T-helper 1 cell treated with Interleukin-12 subunit alpha and Interleukin-12 subunit beta and Interleukin-4 antibody, amounts not matched to agents 30 μg/mL and 1 μg/mL, for 36 hours (primary cell): ENCODE data around the gene IPO13.
A peak's percentile ranks its signal among the peaks of the same experiment; 100 is the strongest.

Experiments used
- H3K27ac Mint-ChIP-seq: one replicate; pipeline ENCODE4 v1.8.0; 2021; ENCODE audit warnings: mild to moderate bottlenecking, mixed read lengths
- H3K27me3 Mint-ChIP-seq: one replicate; pipeline ENCODE4 v1.8.0; 2021; ENCODE audit warnings: low read depth, mixed read lengths
- H3K36me3 Mint-ChIP-seq: one replicate; pipeline ENCODE4 v1.8.0; 2021; ENCODE audit warnings: low read depth, mixed read lengths
- H3K4me1 Mint-ChIP-seq: one replicate; pipeline ENCODE4 v1.8.0; 2021; ENCODE audit warnings: low read depth, mixed read lengths
- H3K4me3 Mint-ChIP-seq: one replicate; pipeline ENCODE4 v1.8.0; 2021; ENCODE audit warnings: mild to moderate bottlenecking, moderate library complexity, mixed read lengths
- H3K9me3 Mint-ChIP-seq: one replicate; pipeline ENCODE4 v1.8.0; 2021; ENCODE audit warnings: mixed read lengths

IPO13 gene

GRCh38 chr1:43991476-43992231 is 44.9 kb downstream of the IPO13 start, which contains the start of gene CCDC24:
TSS of gene CCDC24 (plus strand) at chr1:43991599. CDS start at chr1:43991879, 280 bp downstream.
- Mint-ChIP-seq H3K27ac (peak within 1 kb of the TSS; percentile 85), H3K4me1 (peaks cover 11% of the 10 kb centered on the region), H3K36me3 (no peaks in the 10 kb centered on the region), H3K9me3 (no peaks in the 10 kb centered on the region), H3K4me3 (peak within 1 kb of the TSS; percentile 94), H3K27me3 (no peaks in the 10 kb centered on the region)

DNA sequence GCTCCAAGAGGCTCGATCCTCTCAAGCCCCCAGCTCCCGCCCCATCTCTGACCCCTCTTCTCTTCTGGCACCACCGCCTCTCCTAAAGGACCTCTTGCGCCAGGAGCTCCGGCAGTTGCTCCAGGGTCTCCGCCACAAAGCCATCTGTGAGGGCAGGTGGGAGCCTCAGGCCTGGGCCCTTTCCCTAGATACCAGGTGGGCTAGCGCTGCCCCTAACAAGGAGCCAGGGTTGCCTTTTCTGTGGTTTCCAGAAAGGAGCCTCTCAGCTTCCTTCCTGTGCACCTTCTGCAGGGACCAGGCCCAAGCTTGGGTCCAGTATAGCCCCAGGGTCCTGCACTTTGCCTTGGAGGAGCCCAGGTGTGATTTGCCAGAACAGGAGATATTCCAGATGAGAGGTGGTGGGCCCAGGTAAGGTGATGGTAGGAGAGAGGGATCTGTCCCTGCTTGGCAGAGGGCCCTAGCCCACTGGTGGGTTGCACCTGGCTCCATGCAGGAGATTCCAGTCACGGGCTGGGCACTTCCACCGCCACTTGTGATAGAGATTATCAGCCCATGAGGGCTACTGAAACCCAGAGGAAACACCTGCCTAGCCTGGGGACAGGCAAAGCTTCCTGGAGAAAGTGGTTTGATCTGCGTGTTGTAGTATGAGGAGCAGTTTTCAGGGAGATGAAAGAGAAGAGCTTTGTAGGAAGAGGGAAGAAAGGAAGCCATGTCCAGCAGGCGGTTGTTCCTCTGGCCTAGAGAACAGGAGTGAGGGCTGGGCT is 45.7 kb downstream of the IPO13 start:
- Mint-ChIP-seq H3K9me3 (no peaks in the 10 kb centered on the region), H3K27ac (no peak overlapping the region)

DNA sequence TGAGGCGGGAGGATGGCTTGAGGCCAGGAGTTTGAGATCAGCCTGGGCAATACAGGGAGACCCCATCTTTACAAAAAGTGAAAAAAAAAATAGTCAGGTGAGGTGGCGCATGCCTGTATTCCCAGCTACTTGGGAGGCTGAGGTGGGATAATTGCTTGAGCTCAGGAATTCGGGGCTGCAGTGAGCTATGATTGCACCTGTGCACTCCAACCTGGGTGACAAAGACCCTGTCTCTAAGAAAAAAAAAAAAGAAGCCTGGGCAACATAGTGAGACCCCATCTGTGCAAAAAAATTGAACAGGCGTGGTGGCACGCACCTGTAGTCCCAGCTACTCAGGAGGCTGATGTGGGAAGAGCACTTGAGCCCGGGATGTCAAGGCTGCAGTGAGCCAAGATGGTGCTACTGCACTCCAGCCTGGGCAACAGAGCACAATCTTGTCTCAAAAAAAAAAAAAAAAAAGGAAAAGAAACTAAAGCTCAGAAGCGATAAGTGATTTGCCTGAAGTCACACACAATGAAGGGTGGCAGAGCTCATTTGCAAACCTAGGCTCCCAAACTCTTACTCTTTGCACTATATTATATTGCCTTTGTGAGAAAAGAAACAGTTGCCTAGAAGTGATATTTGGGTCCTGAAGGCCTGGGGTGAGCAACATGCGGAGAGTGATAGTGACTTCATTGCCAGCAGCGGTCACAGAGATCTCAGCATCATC is 46.6 kb downstream of the IPO13 start:
- Mint-ChIP-seq H3K27me3 (no peaks in the 10 kb centered on the region), H3K27ac (no peak overlapping the region), H3K4me3 (no peak overlapping the region), H3K4me1 (peaks cover 11% of the 10 kb centered on the region), H3K36me3 (no peaks in the 10 kb centered on the region), H3K9me3 (no peaks in the 10 kb centered on the region)

More for the DNA sequence above, 45.7 kb downstream of the IPO13 start:
- Mint-ChIP-seq H3K4me3 (peak overlapping the region; percentile 94), H3K36me3 (no peaks in the 10 kb centered on the region), H3K27me3 (no peaks in the 10 kb centered on the region), H3K4me1 (peaks cover 11% of the 10 kb centered on the region)

- no peaks in the 10 kb centered on the region for H3K27me3 Mint-ChIP-seq
- peaks cover 12% of the 10 kb centered on the region for H3K4me1 Mint-ChIP-seq
- no peaks in the 10 kb centered on the region for H3K9me3 Mint-ChIP-seq
- no peaks in the 10 kb centered on the region for H3K36me3 Mint-ChIP-seq
- no peak overlapping the region for H3K27ac Mint-ChIP-seq
- no peak overlapping the region for H3K4me3 Mint-ChIP-seq
Observed at GRCh38 chr1:43994071-43994470, 47.3 kb downstream of the IPO13 start.

DNA sequence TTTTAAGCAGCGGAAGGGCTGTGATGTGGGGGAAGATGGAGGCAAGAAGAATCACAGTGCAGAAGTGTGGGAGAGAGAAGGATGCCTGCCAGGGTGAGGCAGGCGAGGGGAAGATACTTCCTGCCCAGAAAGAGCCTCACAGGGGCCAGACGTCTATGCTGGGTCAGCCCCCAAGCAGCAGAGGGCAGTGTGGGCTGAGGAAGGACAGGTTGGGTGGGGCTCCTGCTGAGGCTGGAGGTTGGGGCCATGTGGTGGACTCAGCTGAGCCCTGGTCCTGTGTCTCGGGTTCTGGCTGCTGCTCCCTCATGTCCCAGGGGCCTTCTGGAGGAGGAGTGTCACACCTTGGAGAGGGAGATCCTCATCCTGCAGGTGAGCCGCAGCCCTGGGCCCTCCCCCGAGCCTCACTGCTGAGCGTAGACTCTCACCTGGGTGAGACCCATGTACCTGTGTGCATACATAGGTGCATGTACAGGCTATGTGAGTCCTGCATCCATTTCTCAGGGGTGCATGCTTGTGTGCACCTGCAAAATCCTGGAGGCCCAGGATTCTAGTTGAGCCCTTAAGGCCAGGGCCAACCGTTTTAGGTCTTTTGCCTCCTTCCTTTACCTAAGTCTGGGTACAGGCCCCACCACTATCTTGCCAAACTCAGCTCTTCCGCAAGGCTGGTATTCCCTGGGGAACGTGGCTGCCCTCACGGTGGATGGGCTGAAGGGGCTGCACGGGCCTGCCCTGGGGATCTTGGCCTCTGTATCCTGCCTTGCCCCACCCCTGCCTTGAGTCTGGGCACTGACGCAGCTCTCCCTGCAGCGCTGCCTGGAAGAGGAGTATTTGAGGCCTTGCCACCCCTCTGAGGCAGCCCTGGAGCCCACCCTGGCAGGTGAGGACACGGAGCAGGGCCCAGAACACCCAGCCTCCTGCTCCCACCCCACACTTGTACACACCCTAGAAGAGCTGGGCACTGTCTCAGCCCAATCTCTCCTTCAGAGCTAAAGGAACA is 48.3 kb downstream of the IPO13 start:
- Mint-ChIP-seq H3K4me3 (no peak overlapping the region), H3K27me3 (no peaks in the 10 kb centered on the region), H3K27ac (no peak overlapping the region), H3K4me1 (peaks cover 12% of the 10 kb centered on the region), H3K36me3 (no peaks in the 10 kb centered on the region), H3K9me3 (no peaks in the 10 kb centered on the region)

- Mint-ChIP-seq H3K9me3 (no peaks in the 10 kb centered on the region), H3K4me3 (no peak overlapping the region), H3K27me3 (no peaks in the 10 kb centered on the region), H3K4me1 (peaks cover 12% of the 10 kb centered on the region), H3K36me3 (no peaks in the 10 kb centered on the region), H3K27ac (no peak overlapping the region)
Observed at GRCh38 chr1:43995984-43996732, 49.4 kb downstream of the IPO13 start.

DNA sequence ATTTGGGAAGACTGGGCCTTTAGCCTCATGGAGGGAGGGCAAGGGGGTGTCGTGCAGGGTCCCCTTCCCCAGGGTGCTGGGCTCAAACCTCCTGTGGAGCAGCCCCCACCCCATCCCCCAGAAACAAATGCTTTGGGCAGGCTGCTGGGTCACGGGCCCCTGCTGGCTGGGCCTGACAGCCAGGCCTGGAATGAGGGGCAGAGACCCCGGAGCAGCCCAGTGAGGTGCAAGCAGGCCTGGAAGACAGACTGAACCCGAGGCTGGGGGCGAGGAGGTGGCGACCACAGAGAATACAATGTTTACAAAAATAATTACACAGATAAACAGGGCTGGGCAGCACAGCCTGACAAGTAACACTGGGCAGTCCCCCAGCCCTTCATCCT is 50.0 kb downstream of the IPO13 start:
- Mint-ChIP-seq H3K27ac (no peak overlapping the region), H3K9me3 (no peaks in the 10 kb centered on the region)

DNA sequence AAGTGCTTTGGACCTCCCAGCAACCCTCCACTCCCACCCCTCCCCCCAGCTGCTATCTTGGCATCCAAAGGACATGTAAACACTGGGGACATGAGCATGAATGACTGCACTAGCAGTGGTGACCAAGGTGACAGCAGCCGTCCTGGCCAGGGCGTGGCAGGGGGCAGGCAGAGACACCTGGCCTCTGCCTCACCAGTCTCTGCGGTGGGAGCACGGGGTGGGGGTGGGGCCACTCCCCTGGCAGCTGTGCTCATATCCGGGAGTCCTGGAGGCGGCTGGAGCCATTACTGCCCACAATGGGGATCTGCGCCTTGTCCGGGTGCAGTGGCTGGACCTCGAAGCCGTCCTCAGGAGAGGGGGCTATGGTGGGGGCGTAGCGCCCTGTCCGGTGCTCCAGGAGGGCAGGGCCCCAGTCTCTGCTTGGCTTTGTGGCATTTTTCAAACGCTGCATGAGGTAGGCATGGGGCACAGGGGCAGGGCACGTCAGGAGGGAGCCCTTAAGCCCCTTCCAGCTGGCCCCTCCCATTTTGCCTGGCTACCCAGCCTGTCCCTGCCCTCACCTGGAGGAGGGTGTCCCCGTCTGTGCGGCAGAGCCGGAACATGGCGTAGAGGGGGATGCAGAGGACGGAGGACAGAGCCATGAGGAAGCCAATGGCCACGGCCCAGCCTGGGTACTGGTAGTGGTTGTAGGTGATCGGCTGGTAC is 50.7 kb downstream of the IPO13 start:
- peaks cover 8% of the 10 kb centered on the region for H3K4me1 Mint-ChIP-seq
- no peak overlapping the region for H3K4me3 Mint-ChIP-seq
- H3K27ac Mint-ChIP-seq, result no peak overlapping the region
- no peaks in the 10 kb centered on the region for H3K27me3 Mint-ChIP-seq
- H3K36me3 Mint-ChIP-seq, result no peaks in the 10 kb centered on the region
- H3K9me3 Mint-ChIP-seq, result no peaks in the 10 kb centered on the region

More for the DNA sequence above, 50.0 kb downstream of the IPO13 start:
- Mint-ChIP-seq H3K4me1 (peaks cover 12% of the 10 kb centered on the region), H3K27me3 (no peaks in the 10 kb centered on the region), H3K36me3 (no peaks in the 10 kb centered on the region), H3K4me3 (no peak overlapping the region)

DNA sequence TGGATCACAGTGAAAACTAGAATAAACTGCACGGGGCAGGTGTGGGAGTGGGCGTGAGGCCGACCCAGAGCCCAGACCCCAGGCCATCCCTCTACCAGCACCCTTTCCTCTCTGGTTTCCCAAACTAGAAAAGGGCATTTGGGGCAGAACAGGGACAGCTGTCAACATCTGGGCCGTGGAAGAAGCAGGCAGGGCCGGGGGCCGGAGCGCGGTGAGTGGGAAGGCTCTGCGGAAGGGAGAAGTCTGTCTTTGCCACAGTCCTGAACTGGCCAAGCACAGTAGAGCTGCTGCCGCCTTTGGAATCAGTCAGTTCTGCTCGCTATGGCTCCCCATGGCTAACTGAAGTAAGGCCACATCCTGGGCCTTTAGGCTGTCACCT is 51.2 kb downstream of the IPO13 start:
- Mint-ChIP-seq H3K27ac (no peak overlapping the region), H3K9me3 (no peaks in the 10 kb centered on the region), H3K36me3 (no peaks in the 10 kb centered on the region), H3K4me1 (peaks cover 3% of the 10 kb centered on the region), H3K4me3 (no peak overlapping the region), H3K27me3 (no peaks in the 10 kb centered on the region)

DNA sequence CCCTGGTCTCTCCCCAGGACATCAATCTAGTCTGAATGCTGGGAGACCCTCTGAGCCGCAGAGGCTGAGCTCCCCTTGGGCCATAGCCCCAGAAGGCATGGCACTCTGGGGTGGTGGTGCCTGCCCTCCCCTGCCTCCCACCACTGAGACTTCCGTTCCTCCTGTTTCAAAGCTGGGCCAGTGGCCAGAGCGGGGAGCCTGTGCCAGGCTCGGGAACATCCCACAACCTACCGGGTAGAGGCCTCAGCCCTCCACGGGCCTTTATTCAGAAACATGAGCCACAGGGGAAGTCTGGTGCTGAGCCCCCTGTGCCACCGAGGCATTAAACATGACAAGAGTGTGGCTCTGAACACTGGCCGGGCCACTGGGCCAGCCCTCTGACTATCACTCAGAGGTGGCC is 52.7 kb downstream of the IPO13 start:
- no peaks in the 10 kb centered on the region for H3K27me3 Mint-ChIP-seq

DNA sequence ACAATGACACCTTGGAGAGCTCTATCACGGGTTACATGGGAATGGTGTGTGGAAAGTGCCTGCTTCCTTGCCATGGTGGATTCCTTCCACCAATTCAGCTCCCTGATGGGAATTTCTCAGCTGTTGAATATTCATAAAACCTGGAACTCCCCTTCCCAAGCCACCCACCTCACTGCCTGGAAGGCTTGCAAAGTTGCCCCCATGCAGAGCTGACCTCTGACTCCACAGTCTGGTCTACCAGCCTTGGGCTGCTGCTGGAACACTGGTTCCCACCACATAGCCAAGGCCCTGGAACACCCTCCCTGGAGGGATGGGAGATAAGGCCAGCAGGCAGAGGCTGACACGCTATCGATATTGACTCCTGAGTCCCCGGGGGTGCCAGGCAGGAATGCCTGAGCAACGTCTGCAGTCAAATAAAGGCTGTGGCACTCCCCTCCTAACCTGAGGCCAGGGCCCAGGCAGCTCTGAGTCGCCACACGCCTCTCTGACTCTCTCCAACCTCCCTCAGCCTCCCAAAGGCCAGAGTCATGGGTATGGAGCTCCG is 53.4 kb downstream of the IPO13 start:
- Mint-ChIP-seq H3K27me3 (no peaks in the 10 kb centered on the region), H3K4me3 (no peak overlapping the region), H3K9me3 (no peaks in the 10 kb centered on the region), H3K4me1 (peaks cover 1% of the 10 kb centered on the region), H3K36me3 (no peaks in the 10 kb centered on the region), H3K27ac (no peak overlapping the region)

More for the DNA sequence above, 52.7 kb downstream of the IPO13 start:
- Mint-ChIP-seq H3K4me1 (peaks cover 1% of the 10 kb centered on the region), H3K9me3 (no peaks in the 10 kb centered on the region), H3K4me3 (no peak overlapping the region), H3K36me3 (no peaks in the 10 kb centered on the region), H3K27ac (no peak overlapping the region)

GRCh38 chr1:44002165-44002564 is 55.4 kb downstream of the IPO13 start:
- H3K27me3 Mint-ChIP-seq, result no peaks in the 10 kb centered on the region
- no peaks in the 10 kb centered on the region for H3K9me3 Mint-ChIP-seq
- H3K4me1 Mint-ChIP-seq, result peaks cover 8% of the 10 kb centered on the region
- no peak overlapping the region for H3K4me3 Mint-ChIP-seq
- H3K27ac Mint-ChIP-seq, result no peak overlapping the region
- no peaks in the 10 kb centered on the region for H3K36me3 Mint-ChIP-seq
